ENCODE measurements around the gene ANKRD33B. TPM values are rescaled to one million over a fixed set of nuclear protein-coding genes. Genes with fewer than 3 reads are reported as not detected.
A peak's percentile ranks its signal among the peaks of the same experiment; 100 is the strongest.

The ANKRD33B gene
- total and polyA plus RNA-seq, 9 of the 15 experiments (the other 6 are each of a cell fraction or from before 2014, with no cell fraction given), result 0.10 to 1.7 (median 0.40) TPM

DNA sequence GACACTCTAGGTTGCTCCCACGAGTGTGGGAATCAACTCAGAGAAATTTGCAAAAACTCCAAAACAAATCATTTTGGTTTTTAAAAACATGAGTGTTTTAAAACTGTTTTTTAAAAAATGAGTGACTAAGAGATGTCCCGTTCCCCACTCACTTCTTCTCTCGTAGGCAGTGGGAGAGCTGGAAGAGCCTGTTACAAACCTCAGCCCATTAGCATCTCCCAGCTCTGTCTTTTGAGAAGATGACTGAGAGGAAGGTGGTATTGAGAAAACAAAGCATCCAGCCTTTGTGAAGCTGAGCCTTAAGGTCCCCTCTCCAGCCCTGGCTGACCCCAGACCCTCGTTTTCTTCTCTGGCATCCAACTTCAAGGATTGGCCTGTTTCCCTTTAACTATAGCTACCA lies 4.7 kb upstream of the ANKRD33B start (continued):
- no peak for TF ChIP-seq NRF1 (conservative IDR thresholded peaks at IDR 0.05 in 1 of 2, IDR thresholded peaks at IDR 0.05 in 1 of 2)
- TF ChIP-seq EP300 (IDR thresholded peaks at IDR 0.05; ENCODE audit: low read length), result no peak
- TF ChIP-seq, protein P1, sequence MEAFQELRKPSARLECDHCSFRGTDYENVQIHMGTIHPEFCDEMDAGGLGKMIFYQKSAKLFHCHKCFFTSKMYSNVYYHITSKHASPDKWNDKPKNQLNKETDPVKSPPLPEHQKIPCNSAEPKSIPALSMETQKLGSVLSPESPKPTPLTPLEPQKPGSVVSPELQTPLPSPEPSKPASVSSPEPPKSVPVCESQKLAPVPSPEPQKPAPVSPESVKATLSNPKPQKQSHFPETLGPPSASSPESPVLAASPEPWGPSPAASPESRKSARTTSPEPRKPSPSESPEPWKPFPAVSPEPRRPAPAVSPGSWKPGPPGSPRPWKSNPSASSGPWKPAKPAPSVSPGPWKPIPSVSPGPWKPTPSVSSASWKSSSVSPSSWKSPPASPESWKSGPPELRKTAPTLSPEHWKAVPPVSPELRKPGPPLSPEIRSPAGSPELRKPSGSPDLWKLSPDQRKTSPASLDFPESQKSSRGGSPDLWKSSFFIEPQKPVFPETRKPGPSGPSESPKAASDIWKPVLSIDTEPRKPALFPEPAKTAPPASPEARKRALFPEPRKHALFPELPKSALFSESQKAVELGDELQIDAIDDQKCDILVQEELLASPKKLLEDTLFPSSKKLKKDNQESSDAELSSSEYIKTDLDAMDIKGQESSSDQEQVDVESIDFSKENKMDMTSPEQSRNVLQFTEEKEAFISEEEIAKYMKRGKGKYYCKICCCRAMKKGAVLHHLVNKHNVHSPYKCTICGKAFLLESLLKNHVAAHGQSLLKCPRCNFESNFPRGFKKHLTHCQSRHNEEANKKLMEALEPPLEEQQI (IDR thresholded peaks at IDR 0.05), result no peak
- TF ChIP-seq ZNF140 (CRISPR knock-in tag; IDR thresholded peaks at IDR 0.05), result no peak
- TF ChIP-seq ZNF146 (CRISPR knock-in tag; IDR thresholded peaks at IDR 0.05; ENCODE audit: unreplicated experiment), result no peak

DNA sequence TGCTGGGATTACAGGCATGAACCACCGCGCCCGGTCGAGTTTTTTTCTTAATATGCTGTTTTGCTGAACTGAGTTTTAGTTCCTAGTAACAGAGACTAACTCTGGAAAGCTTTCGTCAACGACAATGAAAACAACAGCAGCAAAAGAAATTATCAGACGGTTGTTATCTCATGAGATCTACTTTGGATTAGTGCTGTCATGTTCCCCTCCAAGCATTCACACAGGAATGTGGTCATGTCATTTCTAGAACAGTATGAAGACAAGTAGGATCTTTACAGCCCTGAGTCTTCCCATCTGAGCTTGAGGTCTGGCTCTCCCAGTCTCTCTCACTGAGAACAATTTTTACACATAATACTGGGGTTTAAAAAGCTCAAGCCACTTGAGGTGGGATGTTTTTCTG lies 4.0 kb upstream of the ANKRD33B start:
- Histone ChIP-seq H3K4me2 (ENCODE audit: insufficient read depth, low read length) (no peak overlapping the region), H3K79me2 (ENCODE audit: control insufficient read depth, insufficient read depth, low read length) (no peaks in the 10 kb centered on the region), H3K9ac (ENCODE audit: insufficient read depth in 1 of 2, low read depth in 2 of 2, low read length in 2 of 2) (no peak overlapping the region), H3K27ac (ENCODE audit: extremely low read depth, low read depth, low read length) (no peak overlapping the region), H3K36me3 (ENCODE audit: control insufficient read depth, insufficient read depth, low read length) (no peaks in the 10 kb centered on the region), H3K27me3 (ENCODE audit: control insufficient read depth in 2 of 2, insufficient read depth in 2 of 2, low read length in 2 of 2) (peaks cover 38 to 66% of the 10 kb centered on the region in 2 experiments), H3K4me1 (replicated peaks in 1 of 2; ENCODE audit: control insufficient read depth in 2 of 2, insufficient read depth in 2 of 2, low read length in 2 of 2) (peaks cover 0 to 24% of the 10 kb centered on the region in 2 experiments; a peak in 3 of 5 replicates), H4K20me1 (replicated peaks; ENCODE audit: control insufficient read depth, insufficient read depth, low read length) (peaks cover 5% of the 10 kb centered on the region), H3K4me3 (no peak overlapping the region), H2AFZ (ENCODE audit: low read depth, low read length) (no peak overlapping the region), H3K9me3 (replicated peaks; ENCODE audit: control insufficient read depth, insufficient read depth, low read depth, low read length) (no peaks in the 10 kb centered on the region), H3K9me1 (ENCODE audit: control insufficient read depth, insufficient read depth, low read length) (no peaks in the 10 kb centered on the region)
- TF ChIP-seq, protein P2, sequence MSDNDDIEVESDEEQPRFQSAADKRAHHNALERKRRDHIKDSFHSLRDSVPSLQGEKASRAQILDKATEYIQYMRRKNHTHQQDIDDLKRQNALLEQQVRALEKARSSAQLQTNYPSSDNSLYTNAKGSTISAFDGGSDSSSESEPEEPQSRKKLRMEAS (CRISPR knock-in tag; IDR thresholded peaks at IDR 0.05), result no peak
- TF ChIP-seq DNMT1 (IDR thresholded peaks at IDR 0.05), result no peak
- TF ChIP-seq TEAD1 (CRISPR knock-in tag; IDR thresholded peaks at IDR 0.05), result no peak
- TF ChIP-seq NUFIP1 (IDR thresholded peaks at IDR 0.05; ENCODE audit: partially characterized antibody), result no peak
- TF ChIP-seq SNIP1 (IDR thresholded peaks at IDR 0.05; ENCODE audit: low read depth), result no peak
- TF ChIP-seq, protein P3, sequence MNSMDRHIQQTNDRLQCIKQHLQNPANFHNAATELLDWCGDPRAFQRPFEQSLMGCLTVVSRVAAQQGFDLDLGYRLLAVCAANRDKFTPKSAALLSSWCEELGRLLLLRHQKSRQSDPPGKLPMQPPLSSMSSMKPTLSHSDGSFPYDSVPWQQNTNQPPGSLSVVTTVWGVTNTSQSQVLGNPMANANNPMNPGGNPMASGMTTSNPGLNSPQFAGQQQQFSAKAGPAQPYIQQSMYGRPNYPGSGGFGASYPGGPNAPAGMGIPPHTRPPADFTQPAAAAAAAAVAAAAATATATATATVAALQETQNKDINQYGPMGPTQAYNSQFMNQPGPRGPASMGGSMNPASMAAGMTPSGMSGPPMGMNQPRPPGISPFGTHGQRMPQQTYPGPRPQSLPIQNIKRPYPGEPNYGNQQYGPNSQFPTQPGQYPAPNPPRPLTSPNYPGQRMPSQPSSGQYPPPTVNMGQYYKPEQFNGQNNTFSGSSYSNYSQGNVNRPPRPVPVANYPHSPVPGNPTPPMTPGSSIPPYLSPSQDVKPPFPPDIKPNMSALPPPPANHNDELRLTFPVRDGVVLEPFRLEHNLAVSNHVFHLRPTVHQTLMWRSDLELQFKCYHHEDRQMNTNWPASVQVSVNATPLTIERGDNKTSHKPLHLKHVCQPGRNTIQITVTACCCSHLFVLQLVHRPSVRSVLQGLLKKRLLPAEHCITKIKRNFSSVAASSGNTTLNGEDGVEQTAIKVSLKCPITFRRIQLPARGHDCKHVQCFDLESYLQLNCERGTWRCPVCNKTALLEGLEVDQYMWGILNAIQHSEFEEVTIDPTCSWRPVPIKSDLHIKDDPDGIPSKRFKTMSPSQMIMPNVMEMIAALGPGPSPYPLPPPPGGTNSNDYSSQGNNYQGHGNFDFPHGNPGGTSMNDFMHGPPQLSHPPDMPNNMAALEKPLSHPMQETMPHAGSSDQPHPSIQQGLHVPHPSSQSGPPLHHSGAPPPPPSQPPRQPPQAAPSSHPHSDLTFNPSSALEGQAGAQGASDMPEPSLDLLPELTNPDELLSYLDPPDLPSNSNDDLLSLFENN (IDR thresholded peaks at IDR 0.05; ENCODE audit: low read depth in 2 of 2, low read length in 2 of 2), result no peak
- CTCF ChIA-PET (ENCODE audit: low intra/inter-chr PET ratio), result no interaction called here
- FAIRE-seq (peak; percentile 70), DNase-seq (ENCODE audit: extremely low read depth in 1 of 4, low spot score in 3 of 4) (peak in 1 of 4 experiments; percentile 6), ATAC-seq (no peak)
- intact Hi-C loops (cut with micrococcal nuclease) (no loop called here), in situ Hi-C loops (cut with MboI) (no loop called here)
- no TSS peak for BruUV-seq (replicated peaks)
- WGBS (ENCODE audit: insufficient coverage, low coverage, missing lambda C conversion rate), result 20% methylated on average over 7 of the region's 7 CpGs
- POLR2A ChIA-PET, result interaction anchor here (0.7 to 1.9 kb wide), 8 partner anchors 11 to 143 kb away, joined by 3 to 8 read pairs (median 3); no protein-coding TSS in a partner anchor

Data from K562 (cell line).